Cerebellar cortex (tissue), 1 donor: ENCODE data around the gene ZNF662.
"Not testable (repeated sequence)": the region's sequence is repeated elsewhere in the genome, so short reads cannot be mapped to it uniquely, and the experiment has no call there.

Experiments
- DNase-seq: peaks from one replicate; pipeline ENCODE4 v3.0.0-alpha.2; 2015; ENCODE audit warnings: low spot score

Gene ZNF662

GRCh38 chr3:42906070-42906847 lies at the start of gene ZNF662:
TSS of gene ZNF662 (plus strand) at chr3:42906142. CDS start at chr3:42908115, 1,973 bp downstream.
- DNase-seq = peak; percentile 79

DNA sequence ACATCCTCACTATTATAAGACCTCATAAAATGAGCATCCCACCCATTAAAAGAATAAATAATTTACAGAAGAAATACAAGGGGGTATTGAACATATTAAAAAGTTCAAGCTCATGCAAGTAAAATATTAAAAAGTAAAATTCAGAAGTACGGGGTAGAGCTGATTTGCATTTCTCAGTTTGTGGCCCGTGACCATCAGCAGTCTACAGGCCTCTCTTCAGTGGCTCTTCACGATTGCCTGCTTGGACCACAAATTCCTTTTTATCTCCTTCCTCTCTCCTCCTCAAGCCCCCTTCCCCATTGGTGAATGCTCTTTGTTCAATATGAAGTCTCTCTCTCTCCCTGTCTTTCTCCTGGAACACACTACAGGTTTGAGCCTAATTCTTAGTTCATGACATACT lies 49.4 kb upstream of the ZNF662 start:
- DNase-seq = no peak

- no peak for DNase-seq
These were observed 41.5 kb upstream of the ZNF662 start for GRCh38 chr3:42864321-42864950.

DNA sequence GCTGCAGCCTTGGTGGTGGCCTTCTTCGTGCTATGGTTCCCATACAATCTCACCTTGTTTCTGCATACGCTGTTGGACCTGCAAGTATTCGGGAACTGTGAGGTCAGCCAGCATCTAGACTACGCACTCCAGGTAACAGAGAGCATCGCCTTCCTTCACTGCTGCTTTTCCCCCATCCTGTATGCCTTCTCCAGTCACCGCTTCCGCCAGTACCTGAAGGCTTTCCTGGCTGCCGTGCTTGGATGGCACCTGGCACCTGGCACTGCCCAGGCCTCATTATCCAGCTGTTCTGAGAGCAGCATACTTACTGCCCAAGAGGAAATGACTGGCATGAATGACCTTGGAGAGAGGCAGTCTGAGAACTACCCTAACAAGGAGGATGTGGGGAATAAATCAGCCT lies 40.7 kb upstream of the ZNF662 start:
- DNase-seq = no peak

DNA sequence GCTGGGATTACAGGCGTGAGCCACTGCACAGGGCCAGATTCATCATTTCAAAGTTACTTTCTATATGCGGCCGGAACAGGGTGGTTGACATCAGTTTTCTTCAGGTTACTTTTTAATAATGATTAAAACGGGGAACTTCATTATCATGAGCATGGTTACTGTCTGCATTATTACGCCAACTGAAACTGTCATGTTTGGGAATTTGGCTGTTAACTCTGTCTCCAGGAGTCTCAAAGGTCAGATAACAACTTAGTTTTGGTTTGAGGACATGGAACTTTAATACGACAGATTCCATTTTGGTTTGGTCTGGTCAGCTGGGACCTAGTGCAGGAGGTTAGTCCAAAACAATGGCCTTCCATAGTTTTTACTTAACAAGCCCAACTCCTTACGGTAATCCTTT lies 38.8 kb upstream of the ZNF662 start:
- DNase-seq = no peak

GRCh38 chr3:42868841-42869240 lies 37.1 kb upstream of the ZNF662 start:
- no peak for DNase-seq

DNA sequence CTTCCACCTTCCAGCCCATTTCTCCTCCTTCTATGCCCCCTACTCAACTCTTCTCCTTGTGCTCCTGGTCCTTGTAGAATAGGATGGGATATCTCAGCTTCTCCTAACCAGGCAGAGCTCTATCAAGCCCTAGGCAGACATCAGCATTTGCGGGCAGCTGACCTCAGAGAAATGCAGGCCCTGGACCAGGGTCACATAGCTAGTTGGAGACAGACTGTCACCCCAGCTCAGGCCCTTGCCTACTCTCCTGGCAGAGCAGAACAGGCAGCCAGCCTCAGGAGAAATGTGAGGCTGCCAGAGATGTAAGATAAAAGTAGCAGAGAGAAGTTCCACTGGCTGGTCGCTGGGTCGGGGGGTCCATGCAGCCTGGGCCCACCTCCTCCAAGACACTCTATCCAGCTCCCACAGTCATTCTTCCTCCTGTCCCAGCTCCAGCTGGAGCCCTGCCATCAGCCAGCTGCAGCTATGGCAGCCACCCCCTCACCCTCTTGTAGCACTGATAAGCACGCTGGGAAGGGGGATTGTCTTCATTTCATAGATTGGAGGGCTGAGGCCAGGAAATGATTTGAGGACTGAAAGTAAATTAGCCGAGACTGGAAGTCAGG lies 34.2 kb upstream of the ZNF662 start:
- no peak for DNase-seq

- DNase-seq = no peak
These were observed 33.2 kb upstream of the ZNF662 start for GRCh38 chr3:42872718-42873117.

DNA sequence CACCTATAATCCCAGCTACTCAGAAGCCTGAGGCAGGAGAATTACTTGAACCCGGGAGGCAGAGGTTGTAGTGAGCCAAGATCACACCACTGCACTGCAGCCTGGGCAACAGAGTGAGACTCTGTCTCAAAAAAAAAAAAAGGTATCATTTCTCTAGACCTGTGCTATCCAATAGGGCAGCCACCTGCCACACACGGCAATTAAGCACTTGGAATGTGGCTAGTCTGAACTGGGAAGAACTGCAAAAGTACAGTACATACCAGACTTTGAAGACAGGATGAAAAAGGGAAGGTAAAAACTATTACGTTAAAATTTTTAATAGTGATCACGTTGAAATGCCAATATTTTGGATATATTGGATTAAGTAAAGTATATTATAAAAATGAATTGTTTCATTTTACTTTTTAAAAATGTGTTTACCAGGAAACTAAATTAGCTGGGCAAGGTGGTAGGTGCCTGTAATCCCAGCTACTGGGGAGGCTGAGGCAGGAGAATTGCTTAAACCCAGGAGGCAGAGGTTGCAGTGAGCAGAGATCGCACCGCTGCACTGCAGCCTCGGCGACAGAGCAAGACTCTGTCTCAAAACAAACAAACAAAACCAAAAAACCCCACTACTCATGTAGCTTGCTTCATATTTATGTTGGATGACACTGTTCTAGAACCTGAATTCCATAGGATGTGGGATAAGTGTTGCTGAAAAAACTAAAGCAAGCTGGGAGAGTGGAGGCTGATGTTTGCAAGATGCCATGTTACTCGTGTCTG lies 32.5 kb upstream of the ZNF662 start:
- DNase-seq = no peak

DNA sequence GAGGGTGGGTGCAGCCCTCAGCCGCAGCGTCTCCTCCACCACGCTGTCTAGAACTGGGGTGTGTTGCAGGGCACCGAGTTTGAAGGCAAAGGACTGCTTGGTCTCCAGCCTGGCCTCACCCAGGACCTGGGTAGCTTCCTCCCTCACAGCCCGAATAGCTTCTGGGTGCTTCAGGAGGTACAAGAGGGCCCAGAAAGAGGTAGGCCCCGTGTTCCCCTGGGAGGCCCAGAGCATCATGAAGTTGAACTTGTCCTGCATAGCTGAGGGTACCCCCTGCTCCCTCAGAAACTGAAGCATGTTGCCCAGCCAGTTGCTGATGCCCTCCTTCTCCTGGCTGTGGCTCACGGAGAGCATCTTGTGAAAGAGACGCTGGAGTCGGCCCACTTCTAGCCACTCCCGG lies 31.2 kb upstream of the ZNF662 start:
- no peak for DNase-seq

- no peak for DNase-seq
These were observed 30.4 kb upstream of the ZNF662 start, which contains the start of gene CYP8B1 for GRCh38 chr3:42875325-42876151. TSS of gene CYP8B1 (minus strand) at chr3:42875879. CDS start at chr3:42875816, 63 bp downstream.

- DNase-seq = no peak
These were observed 29.5 kb upstream of the ZNF662 start for GRCh38 chr3:42876401-42876800.

GRCh38 chr3:42876940-42877720 lies 28.8 kb upstream of the ZNF662 start:
- no peak for DNase-seq

- no peak for DNase-seq
These were observed 28.1 kb upstream of the ZNF662 start for GRCh38 chr3:42877881-42878280.

DNA sequence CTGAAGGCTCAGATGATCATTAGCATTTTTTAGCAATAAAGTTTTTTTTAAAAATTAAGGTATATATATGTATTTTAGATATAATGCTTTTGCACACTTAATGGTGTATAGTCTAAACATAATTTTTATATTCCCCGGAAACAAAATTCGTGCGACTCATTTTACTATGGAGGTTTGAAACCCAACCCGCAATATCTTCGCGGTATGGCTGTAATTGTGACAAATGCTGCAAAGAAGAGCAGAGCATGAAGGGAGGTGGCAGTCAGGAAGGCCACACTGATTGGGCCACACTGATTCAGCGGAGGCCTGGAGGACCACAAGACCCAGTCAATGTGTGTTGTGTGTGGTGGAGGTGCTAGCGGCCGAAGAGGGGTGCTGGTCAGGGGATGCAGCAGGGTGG lies 25.8 kb upstream of the ZNF662 start:
- DNase-seq = peak; percentile 2

DNA sequence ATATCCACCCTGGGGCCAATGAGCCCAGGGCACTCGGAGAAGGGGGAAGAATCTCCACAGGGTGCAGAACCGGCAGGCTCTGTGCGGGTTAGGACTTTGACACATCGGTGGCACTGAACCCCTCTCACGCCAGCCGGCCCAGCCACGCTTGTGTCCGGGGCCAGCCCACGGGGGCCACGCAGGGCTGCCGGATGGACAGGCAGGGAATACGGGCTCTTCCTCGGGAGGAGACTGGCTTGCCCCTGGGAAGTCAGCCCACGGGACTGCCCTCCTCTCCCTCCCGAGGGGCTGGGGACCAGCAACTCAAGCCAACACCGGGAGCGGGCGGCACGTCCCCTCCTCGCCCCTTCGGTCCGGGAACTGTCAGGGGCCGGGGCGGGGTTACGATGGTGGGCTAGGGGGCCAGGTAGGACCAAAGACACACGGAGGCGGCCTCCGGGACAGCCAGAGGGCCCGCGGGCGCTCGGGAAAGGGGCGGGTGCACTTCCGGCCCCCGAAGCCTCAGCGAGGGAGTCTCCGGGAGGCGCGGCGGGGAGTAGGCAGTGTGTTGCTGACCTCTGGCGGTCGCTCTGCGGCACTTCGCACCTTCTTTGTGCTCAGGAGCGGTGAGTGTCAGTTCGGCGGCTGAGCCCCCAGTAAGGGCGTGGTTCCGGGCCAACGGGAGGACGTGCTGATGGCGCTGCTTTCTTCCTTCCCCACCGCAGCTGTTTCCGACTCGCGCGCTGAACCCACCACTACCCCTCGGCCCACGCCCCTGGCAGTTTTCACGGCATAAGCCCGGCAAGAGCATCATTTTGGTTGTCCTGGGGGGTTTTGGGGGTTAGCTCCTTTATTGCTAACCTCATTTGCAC lies 25.1 kb upstream of the ZNF662 start:
- DNase-seq = peak; percentile 72

- not testable (repeated sequence) for DNase-seq
These were observed 22.6 kb upstream of the ZNF662 start for GRCh38 chr3:42883251-42883930.

GRCh38 chr3:42884324-42884723 lies 21.6 kb upstream of the ZNF662 start:
- no peak for DNase-seq

DNA sequence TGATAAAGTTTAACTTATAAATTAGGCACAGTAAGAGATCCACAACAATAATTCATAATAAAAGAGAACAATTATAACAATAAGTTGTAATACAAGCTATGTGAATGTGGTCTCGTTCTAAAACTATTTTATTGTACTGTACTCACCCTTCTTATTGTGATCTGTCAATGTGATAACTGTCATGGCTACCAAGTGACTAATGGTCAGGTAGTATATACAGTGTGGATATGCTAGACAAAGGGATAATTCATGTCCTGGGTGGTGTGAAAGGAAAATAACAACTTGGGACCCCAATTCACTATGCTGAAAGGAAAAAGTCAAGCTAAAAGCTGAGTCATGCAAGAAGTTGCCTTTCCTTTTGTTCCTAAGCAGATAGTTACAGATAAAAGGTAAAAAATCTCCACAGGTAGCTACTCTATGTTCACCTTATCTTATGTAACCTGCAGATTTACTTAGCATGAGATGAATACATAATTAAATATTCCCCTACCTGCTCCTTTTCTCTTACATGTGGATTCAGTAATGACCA lies 19.6 kb upstream of the ZNF662 start:
- DNase-seq = no peak
